Aorta (tissue), 5 donors: ENCODE data around the gene USP48. TPM values are rescaled to one million over a fixed set of nuclear protein-coding genes. Genes with fewer than 3 reads are reported as not detected.
A peak's percentile ranks its signal among the peaks of the same experiment; 100 is the strongest.
"Not testable (repeated sequence)": the region's sequence is repeated elsewhere in the genome, so short reads cannot be mapped to it uniquely, and the experiment has no call there.

Experiments used
- ATAC-seq: fragments of 200-7000 bp; cut with Tn5 transposase; one replicate; pipeline ENCODE4 v1.9.1; 2022; ENCODE audit warnings: moderate library complexity; ENCODE audit not compliant: low FRiP score
- DNase-seq, 2 donors: peaks; one replicate each; pipeline ENCODE4 v3.0.0-alpha.2; 2020
- H3K27ac ChIP-seq, 2 donors: one replicate each; pipeline ENCODE4 v1.5.1; 2013; ENCODE audit warnings: low read length in 2 of 2, mild to moderate bottlenecking in 2 of 2, moderate library complexity in 2 of 2, control low read depth in 1 of 2, inconsistent platforms in 1 of 2, low read depth in 1 of 2
- H3K27me3 ChIP-seq, 2 donors: one replicate each; pipeline ENCODE4 v1.6.1; 2013; ENCODE audit warnings: control low read depth in 1 of 2, low read length in 1 of 2, mild to moderate bottlenecking in 1 of 2, moderate library complexity in 1 of 2; ENCODE audit not compliant: insufficient read depth in 2 of 2, control insufficient read depth in 1 of 2
- H3K36me3 ChIP-seq, 2 donors: one replicate each; pipeline ENCODE4 v1.6.1; 2013; ENCODE audit warnings: control low read depth in 1 of 2, low read length in 1 of 2, mild to moderate bottlenecking in 1 of 2; ENCODE audit not compliant: insufficient read depth in 2 of 2, control insufficient read depth in 1 of 2
- H3K4me1 ChIP-seq, 2 donors: one replicate each; pipeline ENCODE4 v1.6.1; 2013; ENCODE audit warnings: low read length in 2 of 2, control low read depth in 1 of 2, mild to moderate bottlenecking in 1 of 2, moderate library complexity in 1 of 2; ENCODE audit not compliant: insufficient read depth in 2 of 2, control insufficient read depth in 1 of 2
- H3K4me3 ChIP-seq, 2 donors: one replicate each; pipeline ENCODE4 v1.5.1; 2013; ENCODE audit warnings: low read length in 2 of 2, control low read depth in 1 of 2, mild to moderate bottlenecking in 1 of 2
- H3K9me3 ChIP-seq: one replicate; pipeline ENCODE4 v1.6.1; 2013; ENCODE audit warnings: mild to moderate bottlenecking, low read length; ENCODE audit not compliant: control insufficient read depth
- WGBS, 2 donors: extraction: QIAGEN DNeasy Blood & Tissue Kit; methylation state at CpG; one replicate each; pipeline ENCODE4 v1.1.7; 2013; 5-methylcytosine and 5-hydroxymethylcytosine counted together
- intact Hi-C, 2 donors: fragments of 100-400 bp; cut with DNase I; formaldehyde crosslinking; loops; one replicate each; pipeline versions ENCODE4 v1.14.2 to v1.15.0; 2022
- polyA plus RNA-seq, 2 donors: library from polyadenylated mRNA; stranded (reverse); fragments of 200-250 nt; gene quantifications; one replicate each; pipeline ENCODE4 v1.2.3, GENCODE V29; 2013
- total RNA-seq, 2 donors: library from RNA; stranded (reverse); fragmentation: NEBNext Ultra II Directional; extraction: Animal tissue kit (Norgen Biotek cat#: 25700); gene quantifications; one replicate each; pipeline ENCODE4 v1.2.1, GENCODE V29; 2021
- donor health status: healthy with polysubstance abuse.
- donor health status: Bipolar disorder and iron deficiency.
- donor health status: DM: no; HTN: no; CAD: no.
- donor health status: DM: no; HTN: no; CAD: no.
- donor health status: DM: yes; HTN: yes; CAD: no.

The USP48 gene
- total and polyA plus RNA-seq, 4 donors: 16.2 to 90.1 (median 43.2) TPM

DNA sequence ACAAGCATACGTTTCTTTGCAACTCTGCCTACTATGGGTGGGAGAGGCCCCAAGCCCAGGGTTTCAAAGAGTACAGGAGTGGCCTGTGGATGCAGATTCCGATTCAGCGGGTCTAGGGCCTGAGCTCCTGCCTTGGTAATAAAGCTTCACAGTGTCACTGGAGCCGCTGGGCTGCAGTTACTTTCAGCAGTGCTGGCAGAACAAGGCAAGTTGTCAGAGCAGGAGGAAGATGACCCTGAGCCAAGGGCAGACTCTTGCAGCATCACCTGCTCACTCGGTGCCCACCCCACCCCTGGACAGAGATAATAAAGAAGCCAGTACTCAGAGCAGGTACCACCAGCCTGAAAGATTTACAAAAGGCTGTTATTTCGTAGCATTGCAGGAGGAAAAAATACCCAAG, 105.8 kb downstream of the USP48 start:
- ATAC-seq (no peak), DNase-seq (no peak)
- intact Hi-C loops: no loop called here
- no peaks in the 10 kb centered on the region for H3K27me3 ChIP-seq
- H3K27ac ChIP-seq: no peak overlapping the region
- no peaks in the 10 kb centered on the region for H3K9me3 ChIP-seq
- peaks cover 0 to 4% of the 10 kb centered on the region in 2 donors for H3K4me1 ChIP-seq
- WGBS, 2 donors: 84 to 88% methylated on average over 6 of the region's 6 CpGs
- no peak overlapping the region for H3K4me3 ChIP-seq
- peaks cover 3% of the 10 kb centered on the region in 2 donors for H3K36me3 ChIP-seq

GRCh38 chr1:21674957-21675356, 108.0 kb downstream of the USP48 start:
- intact Hi-C loops: no loop called here
- H3K4me3 ChIP-seq: no peak overlapping the region
- H3K4me1 ChIP-seq: peaks cover 0 to 4% of the 10 kb centered on the region in 2 donors
- H3K27ac ChIP-seq: no peak overlapping the region
- WGBS, 2 donors: 81 to 92% methylated on average over 10 of the region's 10 CpGs
- no peak for ATAC-seq
- no peaks in the 10 kb centered on the region for H3K9me3 ChIP-seq
- peaks cover 1 to 3% of the 10 kb centered on the region in 2 donors for H3K36me3 ChIP-seq
- DNase-seq: no peak
- H3K27me3 ChIP-seq: no peaks in the 10 kb centered on the region

DNA sequence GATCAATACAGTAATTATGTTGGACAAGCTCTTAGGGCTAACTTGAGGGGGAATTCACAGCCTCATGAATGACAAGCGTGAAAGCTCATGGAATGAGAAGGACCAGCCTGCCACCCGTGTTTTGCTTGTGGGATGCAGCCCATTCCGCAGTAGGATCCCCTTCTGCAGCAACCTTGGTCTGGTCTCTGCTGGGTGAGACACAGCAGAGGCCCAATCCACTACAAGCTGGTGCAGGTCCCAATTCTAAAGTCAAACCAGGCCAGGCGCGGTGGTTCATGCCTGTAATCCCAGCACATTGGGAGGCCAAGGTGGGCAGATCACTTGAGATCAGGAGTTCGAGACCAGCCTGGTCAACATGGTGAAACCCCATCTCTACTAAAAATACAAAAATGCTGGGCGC, 109.1 kb downstream of the USP48 start:
- H3K4me1 ChIP-seq, H3K36me3 ChIP-seq, H3K27me3 ChIP-seq, DNase-seq, intact Hi-C loops, H3K4me3 ChIP-seq, ATAC-seq, H3K9me3 ChIP-seq: not testable (repeated sequence)
- peak overlapping the region in 1 of 2 donors; percentile 60 for H3K27ac ChIP-seq
- 73 to 80% methylated on average over 7 of the region's 7 CpGs for WGBS, 2 donors

DNA sequence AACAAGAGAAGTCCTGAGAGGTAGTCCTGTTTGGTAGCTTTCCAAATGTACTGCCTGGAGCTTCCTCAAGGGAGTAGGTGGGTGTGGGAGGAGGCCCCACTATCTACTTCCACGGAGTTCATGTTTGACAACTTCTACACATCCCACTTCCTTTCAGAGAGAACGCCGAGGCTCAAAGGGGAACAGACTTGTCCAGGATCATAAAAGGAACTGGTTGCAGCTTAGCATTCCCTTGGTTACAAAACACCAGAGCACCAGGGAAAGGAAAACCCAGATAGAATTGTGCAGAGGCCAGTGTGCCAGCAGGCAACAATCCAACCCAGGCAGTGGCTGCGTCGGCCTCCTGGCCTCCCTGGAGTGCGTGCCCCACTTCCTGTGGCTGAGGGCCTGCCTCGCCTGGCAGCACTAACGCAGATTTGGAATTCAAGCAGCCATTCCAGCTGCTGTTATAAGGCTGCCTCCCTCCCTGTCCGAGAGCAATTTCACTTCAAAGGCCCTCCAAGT, 109.6 kb downstream of the USP48 start:
- H3K4me1 ChIP-seq: peaks cover 0 to 4% of the 10 kb centered on the region in 2 donors
- peaks cover 0 to 1% of the 10 kb centered on the region in 2 donors for H3K36me3 ChIP-seq
- no peak overlapping the region for H3K4me3 ChIP-seq
- H3K27me3 ChIP-seq: peaks cover 0 to 2% of the 10 kb centered on the region in 2 donors
- no peaks in the 10 kb centered on the region for H3K9me3 ChIP-seq
- DNase-seq (peak; percentile 86 to 90), ATAC-seq (peak; percentile 81)
- peak overlapping the region in 1 of 2 donors; percentile 76 for H3K27ac ChIP-seq
- intact Hi-C loops: no loop called here
- WGBS, 2 donors: 1 to 3% methylated on average over 9 of the region's 9 CpGs

DNA sequence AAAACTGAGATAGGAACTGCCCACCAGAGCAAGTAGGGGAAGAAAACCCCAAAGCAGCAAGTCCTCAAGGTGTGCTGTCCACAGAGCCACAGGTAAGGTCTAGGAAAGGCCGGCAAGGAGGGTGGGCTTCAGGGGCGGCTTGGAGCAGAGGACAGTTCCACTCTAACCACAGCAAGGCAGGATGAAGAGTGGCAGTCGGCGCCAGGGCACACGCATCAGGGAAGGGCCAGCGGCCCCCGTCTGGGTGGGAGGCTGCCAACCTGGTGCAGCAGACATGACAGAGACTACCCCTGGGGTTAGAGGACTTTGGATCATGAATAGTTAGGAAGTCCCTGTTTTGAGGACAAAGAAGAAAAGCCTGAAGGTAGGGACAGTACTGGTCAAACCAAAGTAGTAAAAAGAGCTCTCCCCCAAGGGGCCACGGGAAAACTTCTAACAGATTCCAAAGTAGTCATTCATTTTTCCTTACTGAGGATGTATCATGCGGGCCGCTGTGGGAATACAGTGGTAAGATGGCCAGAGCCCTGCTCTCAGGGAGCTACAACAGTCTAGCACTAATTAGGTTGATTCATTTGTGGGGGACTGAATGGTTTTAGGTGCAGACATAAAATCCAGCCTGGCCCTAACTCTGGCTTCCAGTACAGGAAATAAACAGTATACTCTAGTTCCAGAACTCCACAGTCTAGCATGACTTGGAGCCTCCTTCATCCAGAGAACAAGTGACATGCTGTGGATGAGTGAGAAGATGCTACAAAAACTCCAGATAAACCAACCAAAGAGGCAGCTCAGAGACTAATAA, 110.3 kb downstream of the USP48 start:
- peaks cover 0 to 1% of the 10 kb centered on the region in 2 donors for H3K36me3 ChIP-seq
- ATAC-seq (no peak), DNase-seq (no peak)
- H3K4me3 ChIP-seq: no peak overlapping the region
- intact Hi-C loops: no loop called here
- peaks cover 0 to 4% of the 10 kb centered on the region in 2 donors for H3K4me1 ChIP-seq
- no peaks in the 10 kb centered on the region for H3K9me3 ChIP-seq
- peaks cover 0 to 2% of the 10 kb centered on the region in 2 donors for H3K27me3 ChIP-seq
- peak overlapping the region in 1 of 2 donors; percentile 76 for H3K27ac ChIP-seq
- 56 to 60% methylated on average over 10 of the region's 10 CpGs for WGBS, 2 donors

- H3K27ac ChIP-seq: no peak overlapping the region
- intact Hi-C loops: no loop called here
- no peaks in the 10 kb centered on the region for H3K9me3 ChIP-seq
- H3K4me1 ChIP-seq: peaks cover 0 to 4% of the 10 kb centered on the region in 2 donors
- ATAC-seq (no peak), DNase-seq (no peak)
- H3K4me3 ChIP-seq: no peak overlapping the region
- H3K36me3 ChIP-seq: no peaks in the 10 kb centered on the region
- 9 to 15% methylated on average over 6 of the region's 6 CpGs for WGBS, 2 donors
- peaks cover 0 to 2% of the 10 kb centered on the region in 2 donors for H3K27me3 ChIP-seq
Observed at GRCh38 chr1:21671915-21672314, 111.0 kb downstream of the USP48 start.

DNA sequence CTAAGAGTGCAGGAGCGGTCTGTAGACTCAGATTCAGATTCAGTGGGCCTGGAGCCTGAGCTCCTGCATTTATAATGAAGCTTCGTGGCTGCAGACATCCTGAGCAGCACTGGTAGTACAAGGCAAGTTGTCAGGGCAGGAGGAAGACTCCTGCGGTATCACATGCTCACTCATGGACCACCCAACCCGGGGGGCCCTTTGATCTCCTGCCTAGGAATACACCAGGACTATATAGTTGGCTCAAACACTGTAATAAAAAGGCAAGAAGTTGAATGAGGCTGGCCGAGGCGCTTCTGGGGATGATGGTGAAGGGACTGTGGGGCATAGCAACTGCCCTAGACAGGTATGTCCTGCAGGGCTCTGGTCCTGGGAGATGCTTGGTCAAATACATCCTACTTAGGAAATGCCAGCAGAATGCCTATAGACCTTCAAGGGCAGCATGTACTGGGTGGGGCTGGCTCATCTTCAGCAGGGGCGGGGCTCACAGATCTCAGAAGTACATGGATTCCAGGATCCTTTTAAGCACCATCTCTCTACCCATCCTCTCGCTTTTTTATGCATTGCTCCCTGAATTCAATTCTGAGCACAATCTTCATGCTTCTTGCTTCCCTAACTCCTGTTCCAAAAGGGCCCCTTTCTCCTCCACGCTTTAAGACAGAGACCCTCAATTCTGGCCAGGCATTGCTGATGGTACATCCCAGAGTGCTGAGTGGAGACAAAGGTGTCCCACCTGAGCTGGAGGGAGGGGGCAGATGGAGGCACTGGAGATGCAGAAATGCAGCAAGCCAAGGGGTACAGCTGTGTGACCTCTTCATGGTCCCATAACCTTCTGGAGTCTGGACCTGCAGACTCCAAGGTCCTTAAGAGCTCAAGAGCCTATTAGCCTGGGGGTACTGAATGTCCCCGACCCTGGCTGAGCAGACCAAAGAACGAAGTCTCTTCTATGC, 111.7 kb downstream of the USP48 start:
- WGBS, 2 donors: 62 to 67% methylated on average over 11 of the region's 11 CpGs
- no peak overlapping the region for H3K27ac ChIP-seq
- H3K9me3 ChIP-seq: no peaks in the 10 kb centered on the region
- H3K36me3 ChIP-seq: no peaks in the 10 kb centered on the region
- no peak overlapping the region for H3K4me3 ChIP-seq
- DNase-seq (no peak), ATAC-seq (no peak)
- intact Hi-C loops: no loop called here
- peaks cover 0 to 2% of the 10 kb centered on the region in 2 donors for H3K27me3 ChIP-seq
- peaks cover 0 to 4% of the 10 kb centered on the region in 2 donors for H3K4me1 ChIP-seq

DNA sequence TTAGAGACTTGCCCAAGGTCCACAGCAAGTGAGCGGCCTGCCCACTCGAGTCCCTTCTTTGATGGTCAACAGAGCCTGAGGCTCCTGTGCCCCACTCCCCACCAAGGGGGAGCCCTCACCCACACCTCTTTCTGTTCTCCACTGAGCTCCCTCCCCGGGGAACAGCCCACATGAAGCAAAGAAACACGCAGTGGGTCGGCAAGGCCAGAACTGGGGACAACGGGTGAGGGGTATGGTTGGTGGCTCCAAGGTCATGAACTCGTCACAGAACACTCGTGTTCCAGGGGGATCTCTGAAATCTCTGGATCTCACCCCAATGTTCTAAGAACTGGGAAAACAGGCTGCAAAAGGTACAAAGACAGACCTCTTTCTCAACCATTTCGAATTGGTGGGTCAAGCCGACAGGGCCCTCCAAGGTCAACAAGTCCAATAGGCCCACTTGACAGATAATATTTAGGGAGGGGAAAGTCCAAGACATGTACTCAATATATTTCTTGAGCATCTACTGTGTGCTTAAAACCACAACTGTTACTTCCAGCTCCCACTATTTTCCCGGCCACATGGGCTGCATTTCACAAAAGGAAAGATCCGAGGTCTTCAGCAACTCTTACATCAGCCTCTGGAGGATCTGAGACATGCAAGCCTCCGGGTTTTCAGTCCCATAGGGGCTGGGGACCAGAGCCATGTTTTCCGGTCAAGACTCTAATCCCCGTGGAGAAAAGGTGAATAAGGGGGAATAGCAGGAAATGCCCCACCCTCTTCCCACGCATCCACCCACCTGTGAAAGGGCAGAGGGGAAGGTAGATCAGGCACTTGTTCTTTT, 112.7 kb downstream of the USP48 start:
- no peaks in the 10 kb centered on the region for H3K36me3 ChIP-seq
- intact Hi-C loops: no loop called here
- ATAC-seq (no peak), DNase-seq (no peak)
- WGBS, 2 donors: 39 to 55% methylated on average over 16 of the region's 16 CpGs
- H3K27ac ChIP-seq: no peak overlapping the region
- H3K4me1 ChIP-seq: peaks cover 0 to 4% of the 10 kb centered on the region in 2 donors
- H3K9me3 ChIP-seq: no peaks in the 10 kb centered on the region
- H3K4me3 ChIP-seq: no peak overlapping the region
- H3K27me3 ChIP-seq: peaks cover 0 to 2% of the 10 kb centered on the region in 2 donors
